HepG2 (cell line): Measurements from ENCODE around the gene PXK. TPM values are rescaled to one million over a fixed set of nuclear protein-coding genes. Genes with fewer than 3 reads are reported as not detected.

Experiments
- ARID4A ChIP-seq: sonication (generic); formaldehyde crosslinking; IDR thresholded peaks from 2 replicates; pipeline ENCODE4 v1.5.0; 2020; ENCODE audit warnings: mild to moderate bottlenecking, missing genetic modification reagents, borderline replicate concordance
- CEBPG ChIP-seq: IDR thresholded peaks from 2 replicates; pipeline ENCODE4 v1.6.1; 2016
- E2F1 ChIP-seq: sonication (generic); formaldehyde crosslinking; IDR thresholded peaks from 2 replicates; pipeline ENCODE4 v1.5.0; 2020; ENCODE audit warnings: missing genetic modification reagents
- ESRRA ChIP-seq: sonication (generic); formaldehyde crosslinking; IDR thresholded peaks from 2 replicates; pipeline ENCODE4 v1.5.1; 2020; ENCODE audit warnings: mild to moderate bottlenecking, low read depth, missing genetic modification reagents
- IRF1 ChIP-seq: sonication (generic); formaldehyde crosslinking; IDR thresholded peaks from 2 replicates; pipeline ENCODE4 v1.4.0; 2020; ENCODE audit warnings: low read depth, mild to moderate bottlenecking, missing genetic modification reagents
- MLXIP ChIP-seq: sonication (generic); formaldehyde crosslinking; IDR thresholded peaks from 2 replicates; pipeline ENCODE4 v1.9.0; 2021; ENCODE audit warnings: missing genetic modification reagents, borderline replicate concordance
- MYNN ChIP-seq: sonication (generic); formaldehyde crosslinking; IDR thresholded peaks from 2 replicates; pipeline ENCODE4 v1.4.0; 2020; ENCODE audit warnings: mild to moderate bottlenecking, low read depth, missing genetic modification reagents
- RXRA ChIP-seq: sonication (generic); formaldehyde crosslinking; IDR thresholded peaks from 2 replicates; pipeline ENCODE4 v1.5.1; 2020; ENCODE audit warnings: missing genetic modification reagents
- SRSF1 ChIP-seq: fragments of 200-400 bp; formaldehyde crosslinking; optimal IDR thresholded peaks from 2 replicates; pipeline ENCODE3; 2017; ENCODE audit warnings: mild to moderate bottlenecking, low read depth, low read length, moderate library complexity
- SRSF9 ChIP-seq: fragments of 200-400 bp; formaldehyde crosslinking; IDR thresholded peaks from 2 replicates; pipeline ENCODE4 v1.6.1; 2018; ENCODE audit warnings: borderline replicate concordance, mild to moderate bottlenecking, low read depth, low read length; ENCODE audit not compliant: insufficient read depth, poor library complexity, severe bottlenecking
- ZBTB14 ChIP-seq: sonication (generic); formaldehyde crosslinking; IDR thresholded peaks from 2 replicates; pipeline ENCODE4 v1.4.0; 2020; ENCODE audit warnings: missing genetic modification reagents
- ZFP41 ChIP-seq: sonication (generic); formaldehyde crosslinking; IDR thresholded peaks from 2 replicates; pipeline ENCODE4 v1.4.0; 2020; ENCODE audit warnings: mild to moderate bottlenecking, missing genetic modification reagents, borderline replicate concordance
- ZNF264 ChIP-seq: sonication (generic); formaldehyde crosslinking; IDR thresholded peaks from 2 replicates; pipeline ENCODE4 v1.4.0; 2020; ENCODE audit warnings: missing genetic modification reagents
- ZNF598 ChIP-seq: sonication (generic); formaldehyde crosslinking; IDR thresholded peaks from 2 replicates; pipeline ENCODE4 v1.5.1; 2020; ENCODE audit warnings: mild to moderate bottlenecking, missing genetic modification reagents, borderline replicate concordance
- polyA plus RNA-seq, 8 experiments: library from polyadenylated mRNA; depleted of rRNA in 3 of 8; stranded (reverse) in 7 of 8; unstranded in 1 of 8; fragments of >200 nt; fragmentation: Illumina TruSeq in 4 of 8; extraction: Trizol in 4 of 8; gene quantifications; 2 replicates each; pipeline versions ENCODE4 v1.2.1 to v1.2.3, GENCODE V29; 2011 to 2016; ENCODE audit warnings: low read depth in 4 of 8, missing spikeins in 1 of 8, mixed read lengths in 1 of 8; ENCODE audit not compliant: insufficient read depth in 1 of 8
- total RNA-seq, 5 experiments: library from RNA; depleted of rRNA; stranded (reverse); fragments of >200 nt; fragmentation: Illumina TruSeq; extraction: Trizol; gene quantifications; 2 replicates each; pipeline ENCODE4 v1.2.3, GENCODE V29; 2016; ENCODE audit warnings: low read depth in 1 of 5
- TF ChIP-seq, protein P1 (sequence below): sonication (generic); formaldehyde crosslinking; IDR thresholded peaks from 2 replicates; pipeline ENCODE4 v1.8.0; 2023; ENCODE audit warnings: mild to moderate bottlenecking, missing genetic modification reagents

PXK gene
- total and polyA plus RNA-seq, 2 of the 13 experiments (the other 11 are each of a cell fraction or from before 2014, with no cell fraction given): 6.4 to 18.6 TPM

DNA sequence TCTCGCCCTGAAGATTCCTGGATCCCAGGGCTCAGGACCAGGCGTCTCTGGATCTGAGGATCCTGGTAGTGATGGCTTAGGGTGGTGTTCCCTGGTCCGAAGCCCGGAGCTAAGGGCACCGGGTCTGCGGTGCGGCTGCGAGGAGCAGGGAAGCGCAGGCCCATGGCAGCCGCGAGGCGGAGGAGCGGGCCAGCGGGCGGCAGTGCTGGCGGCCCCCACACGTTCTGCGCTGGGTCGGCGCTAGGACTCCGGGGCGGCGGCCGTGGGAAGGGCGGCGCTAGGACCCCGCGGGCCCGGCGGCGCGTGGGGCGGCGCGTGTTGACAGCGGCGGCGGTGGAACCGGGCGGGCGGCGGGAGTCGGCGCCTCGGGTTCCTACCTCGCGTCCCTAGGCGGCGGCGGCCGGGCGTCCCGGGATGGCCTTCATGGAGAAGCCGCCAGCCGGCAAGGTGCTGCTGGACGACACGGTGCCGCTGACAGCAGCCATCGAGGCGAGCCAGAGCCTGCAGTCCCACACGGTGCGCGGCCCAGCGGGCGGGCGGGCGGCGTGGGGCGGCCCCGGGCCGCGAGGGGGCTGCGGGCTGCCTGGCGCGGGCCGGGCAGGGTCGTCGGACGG is at the start of gene PXK (continued):
- TF ChIP-seq MLXIP (CRISPR knock-in tag): no peak; the same call in 1 of the 2 replicates
- no peak for TF ChIP-seq ZFP41 (CRISPR knock-in tag)
- no peak for TF ChIP-seq SRSF1
- TF ChIP-seq ARID4A (CRISPR knock-in tag): peak; percentile 80
- peak; percentile 12; the same call in 1 of the 2 replicates for TF ChIP-seq RXRA (CRISPR knock-in tag)
- TF ChIP-seq MYNN (CRISPR knock-in tag): no peak
- TF ChIP-seq SRSF9: no peak
- TF ChIP-seq IRF1 (CRISPR knock-in tag): no peak
- no peak for TF ChIP-seq ZNF598 (CRISPR knock-in tag)
- no peak for TF ChIP-seq E2F1
- TF ChIP-seq, protein P1, sequence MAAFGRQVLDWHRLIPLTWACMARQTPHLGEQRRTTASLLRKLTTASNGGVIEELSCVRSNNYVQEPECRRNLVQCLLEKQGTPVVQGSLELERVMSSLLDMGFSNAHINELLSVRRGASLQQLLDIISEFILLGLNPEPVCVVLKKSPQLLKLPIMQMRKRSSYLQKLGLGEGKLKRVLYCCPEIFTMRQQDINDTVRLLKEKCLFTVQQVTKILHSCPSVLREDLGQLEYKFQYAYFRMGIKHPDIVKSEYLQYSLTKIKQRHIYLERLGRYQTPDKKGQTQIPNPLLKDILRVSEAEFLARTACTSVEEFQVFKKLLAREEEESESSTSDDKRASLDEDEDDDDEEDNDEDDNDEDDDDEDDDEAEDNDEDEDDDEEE (CRISPR knock-in tag): no peak
- no peak for TF ChIP-seq ZNF264
- no peak for TF ChIP-seq CEBPG (CRISPR knock-in tag)
- no peak for TF ChIP-seq ESRRA (CRISPR knock-in tag)
- no peak for TF ChIP-seq ZBTB14 (CRISPR knock-in tag)
